Natural killer cell (primary cell): ENCODE measurements around the gene ZBTB44. TPM values are rescaled to one million over a fixed set of nuclear protein-coding genes. Genes with fewer than 3 reads are reported as not detected.

Source experiments
- ATAC-seq, 3 donors: fragments of 150-1000 bp in 2 of 3; fragments of 200-7000 bp in 1 of 3; cut with Tn5 transposase; 1 replicate in 1 of 3; 2 replicates in 2 of 3; pipeline ENCODE4 v1.10.0; 2021; ENCODE audit warnings: mild to moderate bottlenecking in 2 of 3, moderate library complexity in 2 of 3
- DNase-seq, 2 donors: peaks; one replicate each; pipeline versions ENCODE4 v3.0.0 to v3.0.0-alpha.2; 2013 to 2021; ENCODE audit warnings: mixed read lengths in 1 of 2
- H3K27ac ChIP-seq: one replicate; pipeline ENCODE4 v1.5.1; 2013; ENCODE audit warnings: mild to moderate bottlenecking, low read length
- H3K27me3 ChIP-seq: one replicate; pipeline ENCODE4 v1.6.1; 2013; ENCODE audit warnings: low read length; ENCODE audit not compliant: control insufficient read depth, insufficient read depth
- H3K36me3 ChIP-seq: one replicate; pipeline ENCODE4 v1.6.1; 2013; ENCODE audit warnings: low read length; ENCODE audit not compliant: control insufficient read depth, insufficient read depth
- H3K4me1 ChIP-seq: one replicate; pipeline ENCODE4 v1.6.1; 2013; ENCODE audit warnings: low read length; ENCODE audit not compliant: control insufficient read depth, insufficient read depth
- H3K4me3 ChIP-seq: one replicate; pipeline ENCODE4 v1.5.1; 2013; ENCODE audit warnings: low read length
- H3K9me3 ChIP-seq: one replicate; pipeline ENCODE4 v1.6.1; 2013; ENCODE audit warnings: low read length; ENCODE audit not compliant: control insufficient read depth, insufficient read depth
- H3K27ac Mint-ChIP-seq, 2 donors: one replicate each; pipeline ENCODE4 v1.8.0; 2022; ENCODE audit warnings: mild to moderate bottlenecking in 2 of 2, mixed read lengths in 2 of 2, moderate library complexity in 1 of 2
- H3K27me3 Mint-ChIP-seq, 2 donors: one replicate each; pipeline ENCODE4 v1.8.0; 2022; ENCODE audit warnings: low read depth in 2 of 2, mixed read lengths in 2 of 2
- H3K36me3 Mint-ChIP-seq: one replicate; pipeline ENCODE4 v1.8.0; 2022; ENCODE audit warnings: mixed read lengths
- H3K4me1 Mint-ChIP-seq, 2 donors: one replicate each; pipeline ENCODE4 v1.8.0; 2022; ENCODE audit warnings: mixed read lengths in 2 of 2
- H3K4me3 Mint-ChIP-seq: one replicate; pipeline ENCODE4 v1.8.0; 2022; ENCODE audit warnings: mild to moderate bottlenecking, moderate library complexity, mixed read lengths
- H3K9me3 Mint-ChIP-seq, 2 donors: one replicate each; pipeline ENCODE4 v1.8.0; 2022; ENCODE audit warnings: mixed read lengths in 2 of 2
- WGBS: methylation state at CpG from one replicate; pipeline ENCODE4 v1.1.7; 2013; ENCODE audit warnings: missing lambda C conversion rate; ENCODE audit not compliant: insufficient coverage; 5-methylcytosine and 5-hydroxymethylcytosine counted together
- intact Hi-C: fragments of 100-400 bp; cut with micrococcal nuclease; formaldehyde crosslinking; loops from one replicate; pipeline ENCODE4 v1.14.2; 2022
- total RNA-seq, 4 donors: library from RNA; stranded (reverse); fragments of 120-200 nt in 1 of 4; gene quantifications; one replicate each; pipeline versions ENCODE4 v1.2.3 to v1.2.4, GENCODE V29; 2013 to 2022
- TF ChIP-seq, protein P1 (sequence below): fragments of 200-600 bp; IDR thresholded peaks from one replicate; pipeline ENCODE4 v1.8.0; 2022; ENCODE audit warnings: antibody characterized with exemption

Gene ZBTB44
- total RNA-seq, 3 donors from 2014 or later (not counting 1 experiment from before 2014, with no cell fraction given) = 103 to 131 (median 105) TPM

GRCh38 chr11:130216591-130217132, 98.1 kb downstream of the ZBTB44 start:
- Histone ChIP-seq H3K4me3 (no peak overlapping the region), H3K27ac (no peak overlapping the region), H3K27me3 (no peaks in the 10 kb centered on the region), H3K4me1 (peaks cover 13% of the 10 kb centered on the region), H3K9me3 (no peaks in the 10 kb centered on the region), H3K36me3 (no peaks in the 10 kb centered on the region)
- DNase-seq (no peak), ATAC-seq (no peak)
- H3K27me3 Mint-ChIP-seq = no peaks in the 10 kb centered on the region
- H3K27ac Mint-ChIP-seq = no peak overlapping the region
- 84% methylated on average over 17 of the region's 17 CpGs for WGBS
- H3K36me3 Mint-ChIP-seq = no peaks in the 10 kb centered on the region
- TF ChIP-seq, protein P1, sequence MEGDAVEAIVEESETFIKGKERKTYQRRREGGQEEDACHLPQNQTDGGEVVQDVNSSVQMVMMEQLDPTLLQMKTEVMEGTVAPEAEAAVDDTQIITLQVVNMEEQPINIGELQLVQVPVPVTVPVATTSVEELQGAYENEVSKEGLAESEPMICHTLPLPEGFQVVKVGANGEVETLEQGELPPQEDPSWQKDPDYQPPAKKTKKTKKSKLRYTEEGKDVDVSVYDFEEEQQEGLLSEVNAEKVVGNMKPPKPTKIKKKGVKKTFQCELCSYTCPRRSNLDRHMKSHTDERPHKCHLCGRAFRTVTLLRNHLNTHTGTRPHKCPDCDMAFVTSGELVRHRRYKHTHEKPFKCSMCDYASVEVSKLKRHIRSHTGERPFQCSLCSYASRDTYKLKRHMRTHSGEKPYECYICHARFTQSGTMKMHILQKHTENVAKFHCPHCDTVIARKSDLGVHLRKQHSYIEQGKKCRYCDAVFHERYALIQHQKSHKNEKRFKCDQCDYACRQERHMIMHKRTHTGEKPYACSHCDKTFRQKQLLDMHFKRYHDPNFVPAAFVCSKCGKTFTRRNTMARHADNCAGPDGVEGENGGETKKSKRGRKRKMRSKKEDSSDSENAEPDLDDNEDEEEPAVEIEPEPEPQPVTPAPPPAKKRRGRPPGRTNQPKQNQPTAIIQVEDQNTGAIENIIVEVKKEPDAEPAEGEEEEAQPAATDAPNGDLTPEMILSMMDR = no peak
- peaks cover 0 to 1% of the 10 kb centered on the region in 2 donors for H3K4me1 Mint-ChIP-seq
- intact Hi-C loops = no loop called here
- no peaks in the 10 kb centered on the region for H3K9me3 Mint-ChIP-seq
- H3K4me3 Mint-ChIP-seq = no peak overlapping the region

DNA sequence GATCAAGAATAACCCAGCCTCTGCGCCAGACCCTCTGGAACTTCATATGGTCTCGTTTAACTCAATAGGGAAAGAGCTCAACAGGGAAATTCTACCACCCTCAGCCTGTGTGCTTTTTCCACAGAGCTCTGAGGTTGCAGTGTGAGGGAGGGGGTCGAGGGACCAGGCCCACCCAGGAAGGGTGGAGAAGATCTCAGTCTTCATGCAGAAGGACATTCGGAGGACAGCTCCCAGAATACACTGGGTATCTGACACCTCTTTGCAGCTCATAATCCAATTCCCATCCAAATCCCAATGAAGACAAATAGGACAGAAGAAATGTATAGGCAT, 98.5 kb downstream of the ZBTB44 start:
- ATAC-seq (no peak), DNase-seq (no peak)
- Histone ChIP-seq H3K4me1 (peaks cover 13% of the 10 kb centered on the region), H3K27ac (no peak overlapping the region), H3K36me3 (no peaks in the 10 kb centered on the region), H3K4me3 (no peak overlapping the region), H3K9me3 (no peaks in the 10 kb centered on the region), H3K27me3 (no peaks in the 10 kb centered on the region)
- TF ChIP-seq, protein P1 = no peak
- intact Hi-C loops = no loop called here
- H3K4me1 Mint-ChIP-seq = no peaks in the 10 kb centered on the region
- H3K27ac Mint-ChIP-seq = no peak overlapping the region
- no peak overlapping the region for H3K4me3 Mint-ChIP-seq
- H3K27me3 Mint-ChIP-seq = peaks cover 0 to 2% of the 10 kb centered on the region in 2 donors
- no peaks in the 10 kb centered on the region for H3K9me3 Mint-ChIP-seq
- WGBS = 65% methylated on average over 4 of the region's 4 CpGs
- no peaks in the 10 kb centered on the region for H3K36me3 Mint-ChIP-seq

- H3K27ac Mint-ChIP-seq = no peak overlapping the region
- no peak overlapping the region for H3K4me3 Mint-ChIP-seq
- 86% methylated on average over 13 of the region's 13 CpGs for WGBS
- Histone ChIP-seq H3K4me3 (no peak overlapping the region), H3K36me3 (no peaks in the 10 kb centered on the region), H3K9me3 (no peaks in the 10 kb centered on the region), H3K4me1 (peaks cover 13% of the 10 kb centered on the region), H3K27ac (no peak overlapping the region), H3K27me3 (no peaks in the 10 kb centered on the region)
- no peaks in the 10 kb centered on the region for H3K4me1 Mint-ChIP-seq
- intact Hi-C loops = no loop called here
- ATAC-seq = no peak
- H3K36me3 Mint-ChIP-seq = no peaks in the 10 kb centered on the region
- H3K27me3 Mint-ChIP-seq = peaks cover 0 to 4% of the 10 kb centered on the region in 2 donors
- no peak for DNase-seq
- no peaks in the 10 kb centered on the region for H3K9me3 Mint-ChIP-seq
- TF ChIP-seq, protein P1 = no peak
Measured at GRCh38 chr11:130215531-130216220, 99.0 kb downstream of the ZBTB44 start.
